Stimulated activated CD8-positive, alpha-beta memory T cell treated with anti-CD3 and anti-CD28 coated beads, Interleukin-15, amount 100 ng/mL, for 24 hours (primary cell): ENCODE data around the gene TRMT10B.

Experiments used
- DNase-seq: peaks from one replicate; pipeline ENCODE4 v3.0.0-alpha.2; 2020; ENCODE audit warnings: low read depth

Gene TRMT10B

GRCh38 chr9:37753489-37754190 lies at the start of gene TRMT10B:
Gene TRMT10B (plus strand): TSS chr9:37753805. CDS start chr9:37761932, 8,127 bp downstream.
- DNase-seq: peak; percentile 49

GRCh38 chr9:37705787-37706186 lies 47.8 kb upstream of the TRMT10B start:
- no peak for DNase-seq

- no peak for DNase-seq
Measured at GRCh38 chr9:37706290-37706689, 47.3 kb upstream of the TRMT10B start.

- DNase-seq: no peak
Measured at GRCh38 chr9:37707748-37708147, 45.9 kb upstream of the TRMT10B start.

- no peak for DNase-seq
Measured at GRCh38 chr9:37710046-37710445, 43.6 kb upstream of the TRMT10B start.

- no peak for DNase-seq
Measured at GRCh38 chr9:37715260-37715659, 38.3 kb upstream of the TRMT10B start.

GRCh38 chr9:37715991-37716505 lies 37.6 kb upstream of the TRMT10B start:
- no peak for DNase-seq

- DNase-seq: no peak
Measured at GRCh38 chr9:37719526-37719925, 34.1 kb upstream of the TRMT10B start.

GRCh38 chr9:37727013-37727412 lies 26.6 kb upstream of the TRMT10B start:
- no peak for DNase-seq

GRCh38 chr9:37729499-37729898 lies 24.1 kb upstream of the TRMT10B start:
- no peak for DNase-seq

- no peak for DNase-seq
Measured at GRCh38 chr9:37730256-37730655, 23.3 kb upstream of the TRMT10B start.

- DNase-seq: no peak
Measured at GRCh38 chr9:37730839-37731238, 22.8 kb upstream of the TRMT10B start.

- DNase-seq: no peak
Measured at GRCh38 chr9:37732086-37732741, 21.4 kb upstream of the TRMT10B start.

GRCh38 chr9:37732952-37733351 lies 20.7 kb upstream of the TRMT10B start:
- no peak for DNase-seq

GRCh38 chr9:37739222-37739621 lies 14.4 kb upstream of the TRMT10B start:
- DNase-seq: no peak

GRCh38 chr9:37740128-37740527 lies 13.5 kb upstream of the TRMT10B start:
- DNase-seq: no peak

- no peak for DNase-seq
Measured at GRCh38 chr9:37740631-37741328, 12.8 kb upstream of the TRMT10B start.

GRCh38 chr9:37745970-37746369 lies 7.6 kb upstream of the TRMT10B start:
- DNase-seq: no peak

GRCh38 chr9:37746448-37747270 lies 6.9 kb upstream of the TRMT10B start:
- DNase-seq: no peak

- DNase-seq: peak; percentile 2
Measured at GRCh38 chr9:37747271-37747753, 6.3 kb upstream of the TRMT10B start.

- no peak for DNase-seq
Measured at GRCh38 chr9:37749129-37749528, 4.5 kb upstream of the TRMT10B start.

GRCh38 chr9:37751186-37751585 lies 2.4 kb upstream of the TRMT10B start:
- no peak for DNase-seq
